ENCODE data around the gene USF3. TPM values are rescaled to one million over a fixed set of nuclear protein-coding genes. Genes with fewer than 3 reads are reported as not detected.

The USF3 gene
- polyA plus RNA-seq, 3 donors = 1.6 to 4.5 (median 3.3) TPM

DNA sequence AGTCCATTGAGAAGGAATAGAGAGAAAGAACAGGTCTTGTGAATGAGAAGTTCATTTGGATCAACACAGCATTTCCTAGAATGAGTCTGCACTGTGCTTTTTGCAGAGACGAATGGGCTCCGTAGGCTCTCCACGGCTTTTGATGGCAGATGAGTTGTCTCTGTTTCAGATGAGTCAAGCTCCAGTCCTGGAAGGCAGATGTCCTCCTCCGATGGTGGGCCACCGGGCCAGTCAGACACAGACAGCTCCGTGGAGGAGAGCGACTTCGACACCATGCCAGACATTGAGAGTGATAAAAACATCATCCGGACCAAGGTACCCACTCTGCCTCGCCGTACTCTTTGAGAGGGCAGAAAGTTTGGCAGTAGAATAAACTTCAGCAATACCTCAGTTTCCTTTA, 93.6 kb downstream of the USF3 start:
- H3K9me3 Mint-ChIP-seq = peaks cover 0 to under 1% (median 0%) of the 10 kb centered on the region in 7 donors
- Histone ChIP-seq H3K36me3 (replicated peaks in 1 of 2; ENCODE audit: control insufficient read depth in 1 of 2, insufficient read depth in 2 of 2, low read length in 2 of 2) (no peaks in the 10 kb centered on the region), H3K4me1 (ENCODE audit: control insufficient read depth in 1 of 2, insufficient read depth in 2 of 2, low read length in 2 of 2) (peaks cover 5 to 7% of the 10 kb centered on the region in 2 donors), H3K79me2 (ENCODE audit: insufficient read depth, low read length) (no peaks in the 10 kb centered on the region), H4K20me1 (ENCODE audit: insufficient read depth, low read length) (no peaks in the 10 kb centered on the region), H2AFZ (ENCODE audit: insufficient read depth, low read depth, low read length, poor library complexity, severe bottlenecking) (no peak overlapping the region), H3K27ac (ENCODE audit: low read depth in 1 of 2, low read length in 2 of 2) (no peak overlapping the region), H3K27me3 (ENCODE audit: control insufficient read depth in 2 of 2, insufficient read depth in 2 of 2, low read length in 2 of 2) (no peaks in the 10 kb centered on the region), H3K9ac (ENCODE audit: insufficient read depth, low read length, poor library complexity, severe bottlenecking) (no peak overlapping the region), H3K9me3 (replicated peaks in 1 of 2; ENCODE audit: control insufficient read depth in 1 of 2, insufficient read depth in 1 of 2, low read length in 2 of 2) (no peaks in the 10 kb centered on the region), H3K4me2 (replicated peaks; ENCODE audit: extremely low read depth, low read length, poor library complexity, severe bottlenecking) (no peak overlapping the region), H3K4me3 (replicated peaks in 1 of 3; ENCODE audit: low read depth in 2 of 3, low read length in 3 of 3) (no peak overlapping the region)
- no peak for DNase-seq
- H3K27me3 Mint-ChIP-seq (ENCODE audit: low read depth in 3 of 3) = peaks cover 0 to 2% (median 2%) of the 10 kb centered on the region in 3 donors
- TF ChIP-seq, protein P1, sequence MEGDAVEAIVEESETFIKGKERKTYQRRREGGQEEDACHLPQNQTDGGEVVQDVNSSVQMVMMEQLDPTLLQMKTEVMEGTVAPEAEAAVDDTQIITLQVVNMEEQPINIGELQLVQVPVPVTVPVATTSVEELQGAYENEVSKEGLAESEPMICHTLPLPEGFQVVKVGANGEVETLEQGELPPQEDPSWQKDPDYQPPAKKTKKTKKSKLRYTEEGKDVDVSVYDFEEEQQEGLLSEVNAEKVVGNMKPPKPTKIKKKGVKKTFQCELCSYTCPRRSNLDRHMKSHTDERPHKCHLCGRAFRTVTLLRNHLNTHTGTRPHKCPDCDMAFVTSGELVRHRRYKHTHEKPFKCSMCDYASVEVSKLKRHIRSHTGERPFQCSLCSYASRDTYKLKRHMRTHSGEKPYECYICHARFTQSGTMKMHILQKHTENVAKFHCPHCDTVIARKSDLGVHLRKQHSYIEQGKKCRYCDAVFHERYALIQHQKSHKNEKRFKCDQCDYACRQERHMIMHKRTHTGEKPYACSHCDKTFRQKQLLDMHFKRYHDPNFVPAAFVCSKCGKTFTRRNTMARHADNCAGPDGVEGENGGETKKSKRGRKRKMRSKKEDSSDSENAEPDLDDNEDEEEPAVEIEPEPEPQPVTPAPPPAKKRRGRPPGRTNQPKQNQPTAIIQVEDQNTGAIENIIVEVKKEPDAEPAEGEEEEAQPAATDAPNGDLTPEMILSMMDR (IDR thresholded peaks at IDR 0.05) = no peak
- H3K36me3 Mint-ChIP-seq = no peaks in the 10 kb centered on the region
- no peak overlapping the region for H3K4me3 Mint-ChIP-seq
- H3K27ac Mint-ChIP-seq = no peak overlapping the region
- H3K4me1 Mint-ChIP-seq = peaks cover 11% of the 10 kb centered on the region
- WGBS (ENCODE audit: insufficient coverage) = 99% methylated on average over 10 of the region's 11 CpGs
- intact Hi-C loops (cut with micrococcal nuclease) = no loop called here

GRCh38 chr3:113602256-113602655, 94.2 kb downstream of the USF3 start:
- Histone ChIP-seq H3K27me3 (ENCODE audit: control insufficient read depth in 2 of 2, insufficient read depth in 2 of 2, low read length in 2 of 2) (no peaks in the 10 kb centered on the region), H3K4me2 (replicated peaks; ENCODE audit: extremely low read depth, low read length, poor library complexity, severe bottlenecking) (no peak overlapping the region), H2AFZ (ENCODE audit: insufficient read depth, low read depth, low read length, poor library complexity, severe bottlenecking) (no peak overlapping the region), H3K9ac (ENCODE audit: insufficient read depth, low read length, poor library complexity, severe bottlenecking) (no peak overlapping the region), H3K4me1 (ENCODE audit: control insufficient read depth in 1 of 2, insufficient read depth in 2 of 2, low read length in 2 of 2) (peaks cover 5 to 7% of the 10 kb centered on the region in 2 donors), H3K4me3 (replicated peaks in 1 of 3; ENCODE audit: low read depth in 2 of 3, low read length in 3 of 3) (no peak overlapping the region), H3K36me3 (replicated peaks in 1 of 2; ENCODE audit: control insufficient read depth in 1 of 2, insufficient read depth in 2 of 2, low read length in 2 of 2) (no peaks in the 10 kb centered on the region), H3K27ac (ENCODE audit: low read depth in 1 of 2, low read length in 2 of 2) (no peak overlapping the region), H4K20me1 (ENCODE audit: insufficient read depth, low read length) (no peaks in the 10 kb centered on the region), H3K79me2 (ENCODE audit: insufficient read depth, low read length) (no peaks in the 10 kb centered on the region), H3K9me3 (replicated peaks in 1 of 2; ENCODE audit: control insufficient read depth in 1 of 2, insufficient read depth in 1 of 2, low read length in 2 of 2) (no peaks in the 10 kb centered on the region)
- Mint-ChIP-seq H3K4me1 (peaks cover 11% of the 10 kb centered on the region), H3K4me3 (no peak overlapping the region), H3K9me3 (no peaks in the 10 kb centered on the region), H3K27me3 (ENCODE audit: low read depth in 3 of 3) (peaks cover 0 to 2% (median under 1%) of the 10 kb centered on the region in 3 donors), H3K36me3 (no peaks in the 10 kb centered on the region), H3K27ac (no peak overlapping the region)
- WGBS (ENCODE audit: insufficient coverage) = no CpG with 5 or more reads among the region's 2 CpGs
- intact Hi-C loops (cut with micrococcal nuclease) = no loop called here
- TF ChIP-seq, protein P1 (IDR thresholded peaks at IDR 0.05) = no peak
- DNase-seq = no peak
